GM19467 (cell line): ENCODE measurements around the gene SNTG2.

ENCODE experiments used
- ATAC-seq: cut with Tn5 transposase; IDR thresholded peaks from one replicate; pipeline ENCODE4 v1.9.1; 2021; ENCODE audit warnings: mild to moderate bottlenecking, moderate library complexity; ENCODE audit not compliant: unreplicated experiment

Gene SNTG2

DNA sequence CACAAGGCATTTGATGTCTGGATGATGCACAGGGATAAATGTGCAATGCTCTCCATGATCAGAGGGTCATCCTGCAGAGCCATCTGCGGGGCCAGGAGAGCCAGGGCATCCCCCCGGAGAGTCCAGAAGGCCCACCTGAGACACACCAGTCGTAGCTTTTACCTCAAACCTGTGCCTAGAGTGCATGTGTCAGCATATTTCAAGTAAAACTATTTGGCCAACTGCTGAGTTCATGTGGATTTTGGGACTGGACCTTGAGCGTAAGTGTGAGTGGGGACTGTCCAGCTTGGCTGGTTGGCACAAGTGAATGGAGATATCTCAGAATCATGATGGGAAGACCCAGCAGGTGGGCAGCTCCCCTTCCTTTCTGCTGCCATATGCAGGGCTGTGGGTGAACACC is 314.8 kb downstream of the SNTG2 start:
- no peak for ATAC-seq

DNA sequence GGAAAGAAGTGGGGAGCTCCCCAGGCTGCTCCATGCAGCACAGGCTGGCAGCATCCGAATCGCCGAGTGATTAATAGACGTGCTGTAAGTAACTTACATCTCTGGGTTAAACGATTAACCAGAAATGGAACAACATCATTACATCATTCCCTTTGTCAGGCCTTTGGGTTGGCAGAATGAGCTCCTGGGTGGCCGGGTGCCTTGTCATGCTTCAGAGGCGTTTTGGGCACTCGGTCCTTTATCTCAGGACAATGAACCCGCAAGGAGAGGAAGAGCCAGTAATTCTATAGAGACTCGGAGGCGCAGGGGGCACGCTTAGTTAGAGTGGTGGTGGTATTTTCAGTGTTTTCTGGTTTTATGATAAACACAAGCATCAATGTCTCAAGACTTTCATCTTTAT is 315.7 kb downstream of the SNTG2 start:
- no peak for ATAC-seq

DNA sequence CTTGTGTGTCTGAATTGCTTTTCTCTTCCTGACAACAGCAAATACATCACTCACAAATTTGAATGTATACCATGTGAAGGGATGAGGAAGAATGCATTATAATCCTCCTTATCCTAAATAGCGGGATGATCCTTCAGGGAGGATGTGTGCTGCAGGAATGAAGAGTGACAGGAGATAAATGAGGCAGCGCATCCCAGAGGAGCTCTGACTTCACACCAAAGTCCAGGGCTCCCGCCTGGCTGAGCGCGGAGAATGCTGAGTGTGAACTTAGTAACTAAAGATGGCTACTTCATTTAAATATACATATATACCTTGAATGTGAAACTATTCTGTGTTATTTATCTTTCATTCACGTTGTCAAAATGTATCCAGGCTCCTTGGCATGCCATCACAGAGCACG is 317.4 kb downstream of the SNTG2 start:
- ATAC-seq = no peak

DNA sequence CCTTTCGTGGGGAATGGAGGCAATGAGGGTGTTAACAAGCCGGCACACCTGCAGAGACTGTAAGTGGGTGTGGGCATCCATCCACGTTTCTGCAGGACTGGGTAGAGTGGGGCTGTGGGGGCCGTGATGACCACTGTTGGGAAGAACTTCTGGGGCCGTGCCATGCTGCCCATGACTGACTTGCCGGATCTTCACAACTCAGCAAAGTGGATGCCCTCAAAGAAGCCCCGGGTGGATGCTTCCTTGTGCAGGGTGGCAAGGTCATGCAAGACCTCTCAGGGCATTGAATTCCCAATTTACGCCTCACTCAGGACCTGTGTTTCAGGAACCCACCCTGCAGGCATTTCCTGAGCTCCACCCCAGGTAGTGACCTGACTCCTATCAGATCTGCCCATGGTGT is 319.2 kb downstream of the SNTG2 start:
- no peak for ATAC-seq

DNA sequence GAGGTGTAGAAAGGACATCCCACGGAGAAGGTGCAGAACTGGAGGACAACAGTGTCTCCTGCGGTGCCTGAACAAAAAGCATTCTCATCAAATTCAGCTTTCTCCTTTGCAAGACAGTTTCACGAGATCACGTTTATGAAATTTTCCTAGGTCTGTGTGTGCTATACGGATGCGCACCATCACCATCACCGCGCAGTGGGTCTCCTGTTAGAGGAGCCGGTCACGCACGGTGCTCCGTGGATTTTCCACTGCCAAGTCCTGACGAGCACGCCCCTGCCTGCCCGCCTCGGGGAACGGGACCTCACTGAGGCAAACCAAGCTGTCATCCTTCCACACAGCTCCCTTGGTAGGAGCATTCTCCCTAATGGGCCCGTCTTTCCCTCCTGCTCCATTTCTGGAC is 322.2 kb downstream of the SNTG2 start:
- no peak for ATAC-seq

DNA sequence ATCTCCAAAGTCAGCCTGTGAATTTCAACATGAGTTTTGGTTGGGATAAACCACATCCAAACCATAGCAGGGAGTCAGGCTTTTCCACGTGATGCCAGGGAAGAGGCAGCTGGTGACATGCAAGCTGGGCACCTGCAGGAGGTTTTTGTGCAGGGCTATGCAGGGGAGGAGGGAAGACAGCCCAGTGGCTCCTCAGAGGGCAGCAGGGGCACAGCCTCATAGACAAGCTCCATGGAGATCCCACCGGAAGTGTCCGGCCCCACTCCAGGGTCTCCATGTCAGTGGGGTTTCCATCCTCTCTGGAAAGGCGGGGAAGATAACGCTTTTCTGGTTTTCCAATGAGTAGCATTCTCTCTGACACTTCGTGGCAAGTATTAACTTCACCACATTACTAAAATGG is 327.0 kb downstream of the SNTG2 start:
- ATAC-seq = no peak

GRCh38 chr2:1278125-1278524 is 327.5 kb downstream of the SNTG2 start:
- ATAC-seq = no peak

DNA sequence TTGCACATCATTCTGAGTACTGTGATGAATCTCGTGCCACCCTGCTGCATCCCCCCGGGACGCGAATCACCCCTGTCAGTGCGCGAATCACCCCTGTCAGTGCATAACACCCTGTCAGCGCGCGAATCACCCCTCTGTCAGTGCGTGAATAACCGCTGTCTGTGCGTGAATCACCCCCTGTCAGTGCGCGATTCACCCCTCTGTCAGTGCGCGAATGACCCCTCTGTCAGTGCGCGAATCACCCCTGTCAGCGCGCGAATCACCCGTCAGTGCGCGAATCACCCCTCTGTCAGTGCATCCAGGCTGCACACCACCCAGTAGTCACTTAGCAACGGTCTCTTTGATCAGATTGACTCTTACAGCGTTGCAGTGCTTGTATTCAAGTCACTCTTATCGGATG is 328.2 kb downstream of the SNTG2 start:
- no peak for ATAC-seq

- no peak for ATAC-seq
Measured at GRCh38 chr2:1282552-1282951, 331.9 kb downstream of the SNTG2 start.

GRCh38 chr2:1283020-1283801 is 332.6 kb downstream of the SNTG2 start:
- ATAC-seq = no peak

DNA sequence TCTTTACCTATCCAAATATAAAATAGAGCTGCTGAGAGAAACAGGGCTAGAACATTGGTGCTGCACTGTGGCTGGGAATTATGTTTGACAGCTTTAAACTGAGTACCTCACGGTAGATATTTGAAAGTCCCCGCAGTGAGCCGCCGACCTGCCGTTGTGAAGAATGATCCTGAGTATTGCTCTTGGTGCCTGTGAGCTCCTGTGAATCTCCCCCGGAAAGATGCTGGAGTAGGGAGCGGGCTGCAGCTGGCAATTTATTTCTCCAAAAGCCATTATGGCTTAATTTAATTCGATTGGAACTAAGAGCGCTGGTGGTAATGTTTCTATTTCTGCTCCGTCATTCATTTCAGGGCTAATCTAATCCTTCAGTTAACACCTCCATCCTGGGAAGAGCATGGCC is 333.2 kb downstream of the SNTG2 start:
- no peak for ATAC-seq

GRCh38 chr2:1286929-1287328 is 336.3 kb downstream of the SNTG2 start:
- no peak for ATAC-seq

DNA sequence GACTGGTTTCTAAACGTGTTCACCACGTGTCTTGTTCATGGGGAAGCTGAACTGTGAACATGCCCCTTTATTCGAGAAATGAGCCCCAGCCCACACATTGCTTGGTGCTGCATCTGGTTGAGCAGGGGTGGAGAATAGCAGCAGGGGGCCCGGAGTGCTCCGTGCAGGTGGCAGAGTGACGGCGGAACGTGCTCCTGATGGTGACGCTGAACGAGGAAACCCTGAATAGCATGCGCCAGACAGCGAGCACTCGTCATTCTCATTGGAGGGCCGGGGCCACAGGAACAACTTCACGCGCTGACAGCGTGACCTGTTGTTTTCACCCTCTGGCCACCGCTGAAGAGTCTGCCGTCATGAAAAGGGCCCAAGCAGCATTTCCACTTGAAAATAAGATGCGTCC is 336.8 kb downstream of the SNTG2 start:
- no peak for ATAC-seq

GRCh38 chr2:1294900-1295299 is 344.3 kb downstream of the SNTG2 start:
- no peak for ATAC-seq

DNA sequence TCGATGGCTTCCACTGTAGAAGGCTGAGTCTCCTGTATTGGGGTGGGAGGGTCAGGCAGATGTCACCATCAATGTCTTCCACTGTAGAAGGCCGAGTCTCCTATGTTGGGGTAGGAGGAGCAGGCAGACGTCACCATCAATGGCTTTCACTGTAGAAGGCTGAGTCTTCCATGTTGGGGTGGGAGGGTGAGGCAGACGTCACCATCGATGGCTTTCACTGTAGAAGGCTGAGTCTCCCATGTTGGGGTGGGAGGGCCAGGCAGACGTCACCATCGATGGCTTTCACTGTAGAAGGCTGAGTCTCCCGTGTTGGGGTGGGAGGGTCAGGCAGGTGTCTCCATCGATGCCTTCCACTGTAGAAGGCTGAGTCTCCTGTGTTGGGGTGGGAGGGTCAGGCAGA is 345.1 kb downstream of the SNTG2 start:
- ATAC-seq = no peak

GRCh38 chr2:1297372-1298159 is 346.9 kb downstream of the SNTG2 start:
- no peak for ATAC-seq

GRCh38 chr2:1299043-1299442 is 348.4 kb downstream of the SNTG2 start:
- no peak for ATAC-seq

DNA sequence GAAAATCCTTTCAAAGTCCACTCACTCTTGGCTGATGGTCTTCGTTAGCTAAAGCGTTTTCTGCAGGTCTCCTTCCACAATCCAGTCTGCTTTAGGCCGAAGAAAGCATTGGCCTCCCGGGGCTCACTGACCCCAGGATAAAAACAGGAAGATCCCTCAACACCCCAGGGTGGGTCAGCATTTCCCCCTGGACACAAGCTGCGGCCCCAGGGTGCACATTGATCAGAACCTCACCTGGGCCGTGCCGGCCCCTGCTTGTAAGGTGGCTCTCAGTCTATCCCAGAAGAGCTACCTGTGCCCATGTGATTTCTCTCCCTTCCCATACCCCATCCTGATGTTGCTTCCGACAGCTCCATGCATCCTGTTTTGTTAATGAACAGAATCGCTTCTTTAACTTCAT is 349.6 kb downstream of the SNTG2 start:
- no peak for ATAC-seq

- ATAC-seq = no peak
Measured at GRCh38 chr2:1301056-1301455, 350.4 kb downstream of the SNTG2 start.

DNA sequence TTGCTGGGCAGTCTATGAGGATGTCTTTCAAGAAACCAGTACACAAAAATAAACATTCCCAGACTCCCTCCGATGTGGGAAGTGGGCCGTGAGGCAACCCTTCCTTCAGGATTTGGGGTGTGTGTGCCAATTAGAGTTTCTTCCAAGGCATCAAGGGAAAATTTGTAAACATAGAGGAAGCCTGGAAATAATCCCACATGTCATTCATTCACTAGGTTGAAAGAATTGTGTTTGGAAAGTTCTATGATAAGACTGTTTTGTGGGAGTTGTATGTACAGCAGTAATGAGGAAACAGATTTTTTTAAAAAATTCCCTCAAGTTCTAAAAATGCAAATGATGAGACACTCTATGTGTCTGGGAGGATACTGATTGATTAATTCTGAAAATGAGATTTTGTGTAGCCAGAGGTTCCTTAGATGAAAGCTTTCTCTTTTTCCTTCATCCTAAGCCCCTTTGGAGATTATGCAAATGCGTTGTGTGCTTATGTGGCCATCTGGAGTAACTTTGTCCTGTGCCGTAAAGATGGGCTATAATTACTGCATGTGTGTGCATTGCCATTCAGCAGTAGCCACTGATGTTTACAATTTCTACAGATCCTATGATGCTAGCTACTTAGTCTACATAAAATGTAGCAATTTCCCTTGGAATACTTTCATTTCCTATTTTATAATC is 354.8 kb downstream of the SNTG2 start:
- ATAC-seq = no peak

GRCh38 chr2:1306014-1306686 is 355.5 kb downstream of the SNTG2 start:
- no peak for ATAC-seq
